Right kidney (tissue), 1 donor: Measurements from ENCODE around the gene USP4.

Source experiments
- DNase-seq: peaks from one replicate; pipeline ENCODE4 v3.0.0-alpha.2; 2016

USP4 gene

GRCh38 chr3:49298511-49298910 lies 41.3 kb downstream of the USP4 start:
- DNase-seq, result no peak

- DNase-seq, result no peak
Observed at GRCh38 chr3:49296781-49297411, 43.0 kb downstream of the USP4 start.

GRCh38 chr3:49295489-49296058 lies 44.3 kb downstream of the USP4 start:
- no peak for DNase-seq

GRCh38 chr3:49294343-49294742 lies 45.5 kb downstream of the USP4 start:
- no peak for DNase-seq

GRCh38 chr3:49283997-49284396 lies 55.9 kb downstream of the USP4 start:
- no peak for DNase-seq

GRCh38 chr3:49279376-49279775 lies 60.5 kb downstream of the USP4 start:
- DNase-seq, result no peak

- DNase-seq, result no peak
Observed at GRCh38 chr3:49278548-49278947, 61.3 kb downstream of the USP4 start.

- DNase-seq, result no peak
Observed at GRCh38 chr3:49277383-49277775, 62.5 kb downstream of the USP4 start.

GRCh38 chr3:49276475-49277382 lies 63.1 kb downstream of the USP4 start, which contains the start of gene C3orf62:
TSS of gene C3orf62 (minus strand) at chr3:49277232. CDS start at chr3:49276872, 360 bp downstream.
- peak; percentile 86 for DNase-seq

- no peak for DNase-seq
Observed at GRCh38 chr3:49273825-49274532, 65.9 kb downstream of the USP4 start.

- DNase-seq, result no peak
Observed at GRCh38 chr3:49271047-49271446, 68.8 kb downstream of the USP4 start.

- no peak for DNase-seq
Observed at GRCh38 chr3:49270156-49270500, 69.7 kb downstream of the USP4 start.

GRCh38 chr3:49269443-49270155 lies 70.3 kb downstream of the USP4 start:
- no peak for DNase-seq

- DNase-seq, result no peak
Observed at GRCh38 chr3:49266410-49267095, 73.3 kb downstream of the USP4 start.

GRCh38 chr3:49265661-49266386 lies 74.0 kb downstream of the USP4 start:
- no peak for DNase-seq

GRCh38 chr3:49263159-49263889 lies 76.5 kb downstream of the USP4 start:
- DNase-seq, result no peak

- no peak for DNase-seq
Observed at GRCh38 chr3:49260806-49261324, 79.0 kb downstream of the USP4 start.

- no peak for DNase-seq
Observed at GRCh38 chr3:49257187-49257586, 82.7 kb downstream of the USP4 start.

GRCh38 chr3:49255718-49256511 lies 83.9 kb downstream of the USP4 start:
- no peak for DNase-seq
